ENCODE measurements around the gene MSRB2. TPM values are rescaled to one million over a fixed set of nuclear protein-coding genes. Genes with fewer than 3 reads are reported as not detected.

Gene MSRB2
- total and polyA plus RNA-seq, 3 donors from 2014 or later, result 14.2 to 16.0 (median 15.7) TPM

GRCh38 chr10:23099816-23100215 lies 4.4 kb downstream of the MSRB2 start:
- DNase-seq, result no peak
- no peaks in the 10 kb centered on the region for H3K27me3 ChIP-seq
- H3K9me3 ChIP-seq, result no peaks in the 10 kb centered on the region
- H3K4me1 ChIP-seq, result peaks cover 9% of the 10 kb centered on the region
- TF ChIP-seq, protein P1, sequence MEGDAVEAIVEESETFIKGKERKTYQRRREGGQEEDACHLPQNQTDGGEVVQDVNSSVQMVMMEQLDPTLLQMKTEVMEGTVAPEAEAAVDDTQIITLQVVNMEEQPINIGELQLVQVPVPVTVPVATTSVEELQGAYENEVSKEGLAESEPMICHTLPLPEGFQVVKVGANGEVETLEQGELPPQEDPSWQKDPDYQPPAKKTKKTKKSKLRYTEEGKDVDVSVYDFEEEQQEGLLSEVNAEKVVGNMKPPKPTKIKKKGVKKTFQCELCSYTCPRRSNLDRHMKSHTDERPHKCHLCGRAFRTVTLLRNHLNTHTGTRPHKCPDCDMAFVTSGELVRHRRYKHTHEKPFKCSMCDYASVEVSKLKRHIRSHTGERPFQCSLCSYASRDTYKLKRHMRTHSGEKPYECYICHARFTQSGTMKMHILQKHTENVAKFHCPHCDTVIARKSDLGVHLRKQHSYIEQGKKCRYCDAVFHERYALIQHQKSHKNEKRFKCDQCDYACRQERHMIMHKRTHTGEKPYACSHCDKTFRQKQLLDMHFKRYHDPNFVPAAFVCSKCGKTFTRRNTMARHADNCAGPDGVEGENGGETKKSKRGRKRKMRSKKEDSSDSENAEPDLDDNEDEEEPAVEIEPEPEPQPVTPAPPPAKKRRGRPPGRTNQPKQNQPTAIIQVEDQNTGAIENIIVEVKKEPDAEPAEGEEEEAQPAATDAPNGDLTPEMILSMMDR (IDR thresholded peaks at IDR 0.05), result no peak
- no peak for TF ChIP-seq POLR2A (IDR thresholded peaks at IDR 0.05)
- H3K27ac ChIP-seq, result no peak overlapping the region
- intact Hi-C loops (cut with DNase I; ENCODE audit: low total_unique reads), result no loop called here
- WGBS, 2 donors, result 87 to 97% methylated on average over 2 of the region's 2 CpGs
- no peaks in the 10 kb centered on the region for H3K36me3 ChIP-seq (ENCODE audit: low read depth, missing control alignments)
- H3K4me3 ChIP-seq, result no peak overlapping the region

DNA sequence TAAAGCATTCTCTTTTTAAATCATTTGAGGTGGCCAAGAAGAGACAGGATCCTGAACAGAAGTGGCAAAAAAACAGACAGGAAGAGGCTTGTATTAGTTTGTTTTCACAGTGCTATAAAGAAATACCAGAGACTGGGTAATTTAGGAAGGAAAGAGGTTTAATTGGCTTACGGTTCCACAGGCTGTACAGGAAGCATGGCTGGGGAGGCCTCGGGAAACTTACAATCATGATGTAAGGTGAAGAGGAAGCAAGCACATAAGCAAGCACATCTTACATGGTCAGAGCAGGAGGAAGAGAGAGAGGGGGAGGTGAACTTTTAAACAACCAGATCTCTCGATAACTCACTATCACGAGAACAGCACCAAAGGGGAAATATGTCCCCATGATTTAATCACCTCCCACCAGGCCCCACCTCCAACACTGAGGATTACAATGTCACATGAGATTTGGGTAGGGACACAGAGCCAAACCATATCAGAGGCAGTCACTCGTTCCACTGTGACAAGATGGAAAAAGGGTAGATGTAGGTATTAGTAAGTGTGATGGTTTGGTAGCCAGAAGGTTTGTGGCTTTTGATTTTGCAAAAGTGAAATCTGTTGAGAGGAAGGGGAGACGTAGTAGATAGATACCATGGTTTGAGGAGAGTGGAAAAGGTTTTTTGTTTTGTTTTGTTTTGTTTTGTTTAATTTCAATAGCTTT lies 5.1 kb downstream of the MSRB2 start:
- Histone ChIP-seq H3K36me3 (ENCODE audit: low read depth, missing control alignments) (no peaks in the 10 kb centered on the region), H3K27ac (no peak overlapping the region), H3K4me1 (peaks cover 9% of the 10 kb centered on the region), H3K27me3 (no peaks in the 10 kb centered on the region), H3K4me3 (no peak overlapping the region), H3K9me3 (no peaks in the 10 kb centered on the region)
- no peak for DNase-seq
- WGBS, 2 donors, result 80 to 87% methylated on average over 6 of the region's 6 CpGs
- TF ChIP-seq, protein P1 (IDR thresholded peaks at IDR 0.05), result no peak
- no peak for TF ChIP-seq POLR2A (IDR thresholded peaks at IDR 0.05)
- intact Hi-C loops (cut with DNase I; ENCODE audit: low total_unique reads), result no loop called here

GRCh38 chr10:23106331-23107072 lies 11.1 kb downstream of the MSRB2 start:
- Histone ChIP-seq H3K4me1 (no peaks in the 10 kb centered on the region), H3K36me3 (ENCODE audit: low read depth, missing control alignments) (no peaks in the 10 kb centered on the region), H3K9me3 (no peaks in the 10 kb centered on the region), H3K27me3 (no peaks in the 10 kb centered on the region), H3K4me3 (no peak overlapping the region), H3K27ac (no peak overlapping the region)
- no peak for DNase-seq
- 88 to 90% methylated on average over 10 of the region's 10 CpGs for WGBS, 2 donors
- TF ChIP-seq, protein P1 (IDR thresholded peaks at IDR 0.05), result no peak
- no peak for TF ChIP-seq POLR2A (IDR thresholded peaks at IDR 0.05)
- intact Hi-C loops (cut with DNase I; ENCODE audit: low total_unique reads), result no loop called here

DNA sequence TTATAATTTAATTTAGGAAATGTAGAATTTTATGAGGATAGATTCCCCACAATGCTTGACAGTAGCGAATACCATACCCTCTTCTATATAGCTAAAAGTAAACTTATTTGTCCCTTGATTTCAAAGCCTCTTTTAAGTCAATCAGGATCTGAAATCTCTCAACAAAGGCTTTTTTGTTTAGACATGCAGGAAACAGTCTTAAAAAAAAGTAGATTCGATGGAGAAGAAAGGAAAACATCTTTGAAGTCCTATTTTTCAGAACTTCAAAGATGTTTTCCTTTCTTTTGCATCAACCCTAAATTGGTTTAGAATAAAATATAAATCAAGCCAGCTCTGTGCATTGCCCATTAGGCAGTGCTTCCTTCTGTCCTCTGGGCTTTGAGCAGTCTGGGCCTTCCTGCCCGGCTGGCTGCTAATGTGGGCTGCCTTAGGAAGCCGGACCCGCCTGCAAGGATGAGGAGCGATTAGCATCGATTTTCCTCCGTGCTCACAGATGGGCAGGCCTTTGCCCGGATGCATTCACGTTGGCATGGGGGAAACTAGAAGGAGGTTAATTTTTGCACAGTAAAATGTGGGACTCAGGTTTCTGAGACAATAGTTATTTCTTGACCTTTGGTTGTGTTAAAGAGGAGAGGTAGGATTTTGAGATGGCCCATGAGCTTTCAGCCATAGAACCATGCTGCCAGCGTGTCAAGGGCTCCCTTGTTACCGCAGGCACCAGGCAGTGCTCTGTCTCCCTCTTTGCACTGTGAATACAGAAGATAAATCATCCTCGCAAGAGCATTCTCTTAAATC lies 15.5 kb downstream of the MSRB2 start:
- 85 to 89% methylated on average over 13 of the region's 13 CpGs for WGBS, 2 donors
- DNase-seq, result no peak
- H3K27ac ChIP-seq, result no peak overlapping the region
- TF ChIP-seq, protein P1 (IDR thresholded peaks at IDR 0.05), result no peak
- TF ChIP-seq POLR2A (IDR thresholded peaks at IDR 0.05), result no peak
- H3K4me1 ChIP-seq, result no peaks in the 10 kb centered on the region
- no peaks in the 10 kb centered on the region for H3K27me3 ChIP-seq
- no peaks in the 10 kb centered on the region for H3K36me3 ChIP-seq (ENCODE audit: low read depth, missing control alignments)
- no peak overlapping the region for H3K4me3 ChIP-seq
- H3K9me3 ChIP-seq, result no peaks in the 10 kb centered on the region
- intact Hi-C loops (cut with DNase I; ENCODE audit: low total_unique reads), result no loop called here

Measured in testis (tissue), 3 donors.